ENCODE data around the gene RIN2.

The RIN2 gene

GRCh38 chr20:19758133-19758500 is at the start of gene RIN2:
TSS of gene RIN2 (plus strand) at chr20:19758258. CDS start at chr20:19889602, 131,344 bp downstream.
- DNase-seq: no peak

GRCh38 chr20:19709635-19710335 is 48.3 kb upstream of the RIN2 start:
- DNase-seq: no peak

GRCh38 chr20:19710336-19711120 is 47.5 kb upstream of the RIN2 start:
- DNase-seq: no peak

- no peak for DNase-seq
These were observed 46.9 kb upstream of the RIN2 start for GRCh38 chr20:19711126-19711525.

- DNase-seq: no peak
These were observed 45.3 kb upstream of the RIN2 start for GRCh38 chr20:19712721-19713260.

- no peak for DNase-seq
These were observed 44.1 kb upstream of the RIN2 start for GRCh38 chr20:19713822-19714578.

GRCh38 chr20:19714579-19714840 is 43.5 kb upstream of the RIN2 start:
- DNase-seq: no peak

- no peak for DNase-seq
These were observed 42.1 kb upstream of the RIN2 start for GRCh38 chr20:19715986-19716385.

GRCh38 chr20:19718880-19719279 is 39.2 kb upstream of the RIN2 start:
- no peak for DNase-seq

- no peak for DNase-seq
These were observed 37.1 kb upstream of the RIN2 start for GRCh38 chr20:19720991-19721390.

- no peak for DNase-seq
These were observed 35.0 kb upstream of the RIN2 start for GRCh38 chr20:19723051-19723450.

- no peak for DNase-seq
These were observed 34.1 kb upstream of the RIN2 start for GRCh38 chr20:19723813-19724430.

GRCh38 chr20:19725373-19725772 is 32.7 kb upstream of the RIN2 start:
- DNase-seq: no peak

- DNase-seq: no peak
These were observed 32.1 kb upstream of the RIN2 start for GRCh38 chr20:19725814-19726525.

GRCh38 chr20:19727251-19727847 is 30.7 kb upstream of the RIN2 start:
- no peak for DNase-seq

- no peak for DNase-seq
These were observed 28.4 kb upstream of the RIN2 start for GRCh38 chr20:19729672-19730071.

GRCh38 chr20:19730706-19731105 is 27.4 kb upstream of the RIN2 start:
- no peak for DNase-seq

- no peak for DNase-seq
These were observed 23.2 kb upstream of the RIN2 start for GRCh38 chr20:19734811-19735210.

GRCh38 chr20:19735446-19735845 is 22.6 kb upstream of the RIN2 start:
- no peak for DNase-seq

GRCh38 chr20:19737025-19737424 is 21.0 kb upstream of the RIN2 start:
- no peak for DNase-seq

- no peak for DNase-seq
These were observed 19.1 kb upstream of the RIN2 start for GRCh38 chr20:19738951-19739350.

GRCh38 chr20:19739351-19739750 is 18.7 kb upstream of the RIN2 start:
- no peak for DNase-seq
